ENCODE measurements around the gene PRR29. TPM values are rescaled to one million over a fixed set of nuclear protein-coding genes. Genes with fewer than 3 reads are reported as not detected.

PRR29 gene
- total and polyA plus RNA-seq, 2 donors (not counting 3 experiments of a cell fraction or from before 2014, with no cell fraction given), result 0.39 to 1.2 TPM

GRCh38 chr17:64009571-64010402 lies 11.6 kb downstream of the PRR29 start:
- H3K4me1 ChIP-seq (ENCODE audit: control insufficient read depth, extremely low read depth, insufficient read depth, low read length), result peaks cover 51% of the 10 kb centered on the region
- H3K36me3 ChIP-seq (ENCODE audit: control insufficient read depth in 2 of 2, extremely low read depth in 1 of 2, insufficient read depth in 2 of 2, low read length in 2 of 2), result peaks cover 4 to 7% of the 10 kb centered on the region in 2 experiments
- no peaks in the 10 kb centered on the region for H3K9me3 ChIP-seq (replicated peaks; ENCODE audit: control insufficient read depth, insufficient read depth, low read length)
- BruUV-seq (replicated peaks), result no TSS peak
- peak overlapping the region; percentile 91 for H3K27ac ChIP-seq (ENCODE audit: insufficient read depth, low read depth, low read length)
- peak; percentile 61 for DNase-seq (ENCODE audit: low read depth, low spot score)
- H3K4me2 ChIP-seq (ENCODE audit: insufficient read depth, low read length), result peak overlapping the region; percentile 28
- dilution Hi-C loops (cut with MboI; ENCODE audit: extremely low pct_ligation_motif_present, low sequenced_read_pairs) (no loop called here), intact Hi-C loops (cut with micrococcal nuclease) (no loop called here)
- TF ChIP-seq EZH2 (IDR thresholded peaks at IDR 0.05; ENCODE audit: borderline replicate concordance, low read depth, low read length, severe bottlenecking) (no peak), MYC (IDR thresholded peaks at IDR 0.05; ENCODE audit: low read depth, low read length) (no peak), FOS (IDR thresholded peaks at IDR 0.05; ENCODE audit: borderline replicate concordance, insufficient read depth, low read length) (peak; percentile 81), GATA2 (IDR thresholded peaks at IDR 0.05; ENCODE audit: insufficient read depth, insufficient read length, low read depth, low read length) (peak; percentile 52), POLR2AphosphoS5 (IDR thresholded peaks at IDR 0.05; ENCODE audit: insufficient read depth, low read depth, low read length) (peak; percentile 40), MAX (IDR thresholded peaks at IDR 0.05; ENCODE audit: insufficient read depth, insufficient read length) (no peak), POLR2A (IDR thresholded peaks at IDR 0.05; ENCODE audit: low read depth, low read length) (no peak)
- H3K79me2 ChIP-seq (ENCODE audit: control insufficient read depth, insufficient read depth, low read length), result peaks cover 64% of the 10 kb centered on the region
- H4K20me1 ChIP-seq (replicated peaks; ENCODE audit: control insufficient read depth, extremely low read depth, insufficient read depth, low read length), result no peaks in the 10 kb centered on the region
- FAIRE-seq, result peak; percentile 58
- H2AFZ ChIP-seq (ENCODE audit: low read depth, low read length), result no peak overlapping the region
- ChIA-PET CTCF (interaction anchor here (0.7 to 1.4 kb wide), 7 partner anchors 13 to 124 kb away, joined by 3 to 12 read pairs (median 3); no protein-coding TSS in a partner anchor), POLR2A (interaction anchor here (0.5 to 1.4 kb wide), 3 partner anchors 8 to 496 kb away, joined by 3 to 5 read pairs (median 3); partner anchors contain the start of genes DDX5 and ICAM2)
- no peaks in the 10 kb centered on the region for H3K9me1 ChIP-seq (replicated peaks; ENCODE audit: control insufficient read depth, extremely low read depth, insufficient read depth, low read length)
- H3K9ac ChIP-seq (replicated peaks; ENCODE audit: extremely low read depth, insufficient read depth, low read length), result peak overlapping the region; percentile 19
- H3K27me3 ChIP-seq (ENCODE audit: control insufficient read depth in 2 of 2, insufficient read depth in 2 of 2, low read length in 2 of 2), result no peaks in the 10 kb centered on the region
- H3K4me3 ChIP-seq (replicated peaks in 1 of 3; ENCODE audit: insufficient read depth in 1 of 3, low read depth in 1 of 3, low read length in 3 of 3), result no peak overlapping the region
